ENCODE results near the gene CECR2. TPM values are rescaled to one million over a fixed set of nuclear protein-coding genes. Genes with fewer than 3 reads are reported as not detected.

The CECR2 gene
- polyA plus RNA-seq, 2 donors = 0.09 to 0.33 TPM

GRCh38 chr22:17470880-17471500, 101.7 kb downstream of the CECR2 start:
- no peak overlapping the region for H3K27ac ChIP-seq (ENCODE audit: low read depth in 2 of 2, low read length in 1 of 2)
- 91 to 94% methylated on average over 4 of the region's 4 CpGs for WGBS, 2 donors
- no peaks in the 10 kb centered on the region for H3K9me3 ChIP-seq (ENCODE audit: control insufficient read depth in 2 of 2, insufficient read depth in 1 of 2, low read depth in 1 of 2, low read length in 1 of 2)
- no peaks in the 10 kb centered on the region for H3K27me3 ChIP-seq (ENCODE audit: control insufficient read depth in 1 of 2, insufficient read depth in 2 of 2, low read length in 2 of 2)
- H3K36me3 ChIP-seq (ENCODE audit: control insufficient read depth in 2 of 2, insufficient read depth in 2 of 2, low read length in 1 of 2) = no peaks in the 10 kb centered on the region
- H3K4me1 ChIP-seq (ENCODE audit: control insufficient read depth in 2 of 2, insufficient read depth in 2 of 2, low read length in 1 of 2) = no peaks in the 10 kb centered on the region
- H3K4me3 ChIP-seq (ENCODE audit: low read depth in 1 of 2, low read length in 2 of 2) = no peak overlapping the region

- WGBS, 2 donors = 69% methylated on average over 6 of the region's 6 CpGs
- no peak overlapping the region for H3K27ac ChIP-seq (ENCODE audit: low read depth in 2 of 2, low read length in 1 of 2)
- H3K9me3 ChIP-seq (ENCODE audit: control insufficient read depth in 2 of 2, insufficient read depth in 1 of 2, low read depth in 1 of 2, low read length in 1 of 2) = no peaks in the 10 kb centered on the region
- no peaks in the 10 kb centered on the region for H3K4me1 ChIP-seq (ENCODE audit: control insufficient read depth in 2 of 2, insufficient read depth in 2 of 2, low read length in 1 of 2)
- H3K36me3 ChIP-seq (ENCODE audit: control insufficient read depth in 2 of 2, insufficient read depth in 2 of 2, low read length in 1 of 2) = no peaks in the 10 kb centered on the region
- H3K27me3 ChIP-seq (ENCODE audit: control insufficient read depth in 1 of 2, insufficient read depth in 2 of 2, low read length in 2 of 2) = no peaks in the 10 kb centered on the region
- no peak overlapping the region for H3K4me3 ChIP-seq (ENCODE audit: low read depth in 1 of 2, low read length in 2 of 2)
These were observed 102.8 kb downstream of the CECR2 start for GRCh38 chr22:17471886-17472535.

- WGBS, 2 donors = 38 to 43% methylated on average over 5 of the region's 5 CpGs
- no peak overlapping the region for H3K4me3 ChIP-seq (ENCODE audit: low read depth in 1 of 2, low read length in 2 of 2)
- H3K27ac ChIP-seq (ENCODE audit: low read depth in 2 of 2, low read length in 1 of 2) = no peak overlapping the region
- H3K4me1 ChIP-seq (ENCODE audit: control insufficient read depth in 2 of 2, insufficient read depth in 2 of 2, low read length in 1 of 2) = peaks cover 0 to 3% of the 10 kb centered on the region in 2 donors
- H3K27me3 ChIP-seq (ENCODE audit: control insufficient read depth in 1 of 2, insufficient read depth in 2 of 2, low read length in 2 of 2) = no peaks in the 10 kb centered on the region
- H3K9me3 ChIP-seq (ENCODE audit: control insufficient read depth in 2 of 2, insufficient read depth in 1 of 2, low read depth in 1 of 2, low read length in 1 of 2) = no peaks in the 10 kb centered on the region
- H3K36me3 ChIP-seq (ENCODE audit: control insufficient read depth in 2 of 2, insufficient read depth in 2 of 2, low read length in 1 of 2) = no peaks in the 10 kb centered on the region
These were observed 103.7 kb downstream of the CECR2 start for GRCh38 chr22:17472932-17473331.

- Histone ChIP-seq H3K36me3 (ENCODE audit: control insufficient read depth in 2 of 2, insufficient read depth in 2 of 2, low read length in 1 of 2) (no peaks in the 10 kb centered on the region), H3K9me3 (ENCODE audit: control insufficient read depth in 2 of 2, insufficient read depth in 1 of 2, low read depth in 1 of 2, low read length in 1 of 2) (no peaks in the 10 kb centered on the region), H3K4me1 (ENCODE audit: control insufficient read depth in 2 of 2, insufficient read depth in 2 of 2, low read length in 1 of 2) (peaks cover 0 to 3% of the 10 kb centered on the region in 2 donors), H3K27ac (ENCODE audit: low read depth in 2 of 2, low read length in 1 of 2) (no peak overlapping the region), H3K4me3 (ENCODE audit: low read depth in 1 of 2, low read length in 2 of 2) (no peak overlapping the region), H3K27me3 (ENCODE audit: control insufficient read depth in 1 of 2, insufficient read depth in 2 of 2, low read length in 2 of 2) (no peaks in the 10 kb centered on the region)
- WGBS, 2 donors = 77 to 87% methylated on average over 12 of the region's 12 CpGs
These were observed 106.3 kb downstream of the CECR2 start for GRCh38 chr22:17475318-17476230.

GRCh38 chr22:17476838-17477237, 107.6 kb downstream of the CECR2 start:
- Histone ChIP-seq H3K9me3 (ENCODE audit: control insufficient read depth in 2 of 2, insufficient read depth in 1 of 2, low read depth in 1 of 2, low read length in 1 of 2) (no peaks in the 10 kb centered on the region), H3K4me1 (ENCODE audit: control insufficient read depth in 2 of 2, insufficient read depth in 2 of 2, low read length in 1 of 2) (peaks cover 0 to 3% of the 10 kb centered on the region in 2 donors), H3K4me3 (ENCODE audit: low read depth in 1 of 2, low read length in 2 of 2) (no peak overlapping the region), H3K36me3 (ENCODE audit: control insufficient read depth in 2 of 2, insufficient read depth in 2 of 2, low read length in 1 of 2) (no peaks in the 10 kb centered on the region), H3K27ac (ENCODE audit: low read depth in 2 of 2, low read length in 1 of 2) (no peak overlapping the region), H3K27me3 (ENCODE audit: control insufficient read depth in 1 of 2, insufficient read depth in 2 of 2, low read length in 2 of 2) (no peaks in the 10 kb centered on the region)
- 58 to 59% methylated on average over 5 of the region's 5 CpGs for WGBS, 2 donors

GRCh38 chr22:17477391-17477833, 108.2 kb downstream of the CECR2 start:
- 40 to 44% methylated on average over 14 of the region's 14 CpGs for WGBS, 2 donors
- Histone ChIP-seq H3K4me3 (ENCODE audit: low read depth in 1 of 2, low read length in 2 of 2) (no peak overlapping the region), H3K27me3 (ENCODE audit: control insufficient read depth in 1 of 2, insufficient read depth in 2 of 2, low read length in 2 of 2) (no peaks in the 10 kb centered on the region), H3K9me3 (ENCODE audit: control insufficient read depth in 2 of 2, insufficient read depth in 1 of 2, low read depth in 1 of 2, low read length in 1 of 2) (no peaks in the 10 kb centered on the region), H3K4me1 (ENCODE audit: control insufficient read depth in 2 of 2, insufficient read depth in 2 of 2, low read length in 1 of 2) (peaks cover 0 to 3% of the 10 kb centered on the region in 2 donors), H3K36me3 (ENCODE audit: control insufficient read depth in 2 of 2, insufficient read depth in 2 of 2, low read length in 1 of 2) (no peaks in the 10 kb centered on the region), H3K27ac (ENCODE audit: low read depth in 2 of 2, low read length in 1 of 2) (no peak overlapping the region)

GRCh38 chr22:17479135-17479534, 109.9 kb downstream of the CECR2 start:
- WGBS, 2 donors = 42 to 48% methylated on average over 2 of the region's 2 CpGs
- H3K4me1 ChIP-seq (ENCODE audit: control insufficient read depth in 2 of 2, insufficient read depth in 2 of 2, low read length in 1 of 2) = peaks cover 0 to 3% of the 10 kb centered on the region in 2 donors

GRCh38 chr22:17481424-17481823, 112.2 kb downstream of the CECR2 start:
- H3K27me3 ChIP-seq (ENCODE audit: control insufficient read depth in 1 of 2, insufficient read depth in 2 of 2, low read length in 2 of 2) = no peaks in the 10 kb centered on the region
- WGBS, 2 donors = 81 to 90% methylated on average over 5 of the region's 5 CpGs
- H3K4me1 ChIP-seq (ENCODE audit: control insufficient read depth in 2 of 2, insufficient read depth in 2 of 2, low read length in 1 of 2) = peaks cover 0 to 3% of the 10 kb centered on the region in 2 donors
- no peaks in the 10 kb centered on the region for H3K9me3 ChIP-seq (ENCODE audit: control insufficient read depth in 2 of 2, insufficient read depth in 1 of 2, low read depth in 1 of 2, low read length in 1 of 2)
- H3K4me3 ChIP-seq (ENCODE audit: low read depth in 1 of 2, low read length in 2 of 2) = no peak overlapping the region
- no peaks in the 10 kb centered on the region for H3K36me3 ChIP-seq (ENCODE audit: control insufficient read depth in 2 of 2, insufficient read depth in 2 of 2, low read length in 1 of 2)
- no peak overlapping the region for H3K27ac ChIP-seq (ENCODE audit: low read depth in 2 of 2, low read length in 1 of 2)

More at GRCh38 chr22:17479135-17479534, 109.9 kb downstream of the CECR2 start:
- H3K9me3 ChIP-seq (ENCODE audit: control insufficient read depth in 2 of 2, insufficient read depth in 1 of 2, low read depth in 1 of 2, low read length in 1 of 2) = no peaks in the 10 kb centered on the region
- no peaks in the 10 kb centered on the region for H3K36me3 ChIP-seq (ENCODE audit: control insufficient read depth in 2 of 2, insufficient read depth in 2 of 2, low read length in 1 of 2)
- H3K27ac ChIP-seq (ENCODE audit: low read depth in 2 of 2, low read length in 1 of 2) = no peak overlapping the region
- H3K4me3 ChIP-seq (ENCODE audit: low read depth in 1 of 2, low read length in 2 of 2) = no peak overlapping the region
- no peaks in the 10 kb centered on the region for H3K27me3 ChIP-seq (ENCODE audit: control insufficient read depth in 1 of 2, insufficient read depth in 2 of 2, low read length in 2 of 2)

GRCh38 chr22:17483688-17484372, 114.6 kb downstream of the CECR2 start:
- no peaks in the 10 kb centered on the region for H3K27me3 ChIP-seq (ENCODE audit: control insufficient read depth in 1 of 2, insufficient read depth in 2 of 2, low read length in 2 of 2)
- no peaks in the 10 kb centered on the region for H3K9me3 ChIP-seq (ENCODE audit: control insufficient read depth in 2 of 2, insufficient read depth in 1 of 2, low read depth in 1 of 2, low read length in 1 of 2)
- H3K27ac ChIP-seq (ENCODE audit: low read depth in 2 of 2, low read length in 1 of 2) = no peak overlapping the region
- H3K36me3 ChIP-seq (ENCODE audit: control insufficient read depth in 2 of 2, insufficient read depth in 2 of 2, low read length in 1 of 2) = no peaks in the 10 kb centered on the region
- whole genome bisulfite sequencing, 2 donors = 57 to 64% methylated on average over 2 of the region's 2 CpGs
- H3K4me1 ChIP-seq (ENCODE audit: control insufficient read depth in 2 of 2, insufficient read depth in 2 of 2, low read length in 1 of 2) = no peaks in the 10 kb centered on the region
- no peak overlapping the region for H3K4me3 ChIP-seq (ENCODE audit: low read depth in 1 of 2, low read length in 2 of 2)
